GM21515 (cell line): Measurements from ENCODE around the gene DEGS2.

Experiments
- ATAC-seq: cut with Tn5 transposase; IDR thresholded peaks from one replicate; pipeline ENCODE4 v1.9.1; 2021; ENCODE audit not compliant: unreplicated experiment

Gene DEGS2

DNA sequence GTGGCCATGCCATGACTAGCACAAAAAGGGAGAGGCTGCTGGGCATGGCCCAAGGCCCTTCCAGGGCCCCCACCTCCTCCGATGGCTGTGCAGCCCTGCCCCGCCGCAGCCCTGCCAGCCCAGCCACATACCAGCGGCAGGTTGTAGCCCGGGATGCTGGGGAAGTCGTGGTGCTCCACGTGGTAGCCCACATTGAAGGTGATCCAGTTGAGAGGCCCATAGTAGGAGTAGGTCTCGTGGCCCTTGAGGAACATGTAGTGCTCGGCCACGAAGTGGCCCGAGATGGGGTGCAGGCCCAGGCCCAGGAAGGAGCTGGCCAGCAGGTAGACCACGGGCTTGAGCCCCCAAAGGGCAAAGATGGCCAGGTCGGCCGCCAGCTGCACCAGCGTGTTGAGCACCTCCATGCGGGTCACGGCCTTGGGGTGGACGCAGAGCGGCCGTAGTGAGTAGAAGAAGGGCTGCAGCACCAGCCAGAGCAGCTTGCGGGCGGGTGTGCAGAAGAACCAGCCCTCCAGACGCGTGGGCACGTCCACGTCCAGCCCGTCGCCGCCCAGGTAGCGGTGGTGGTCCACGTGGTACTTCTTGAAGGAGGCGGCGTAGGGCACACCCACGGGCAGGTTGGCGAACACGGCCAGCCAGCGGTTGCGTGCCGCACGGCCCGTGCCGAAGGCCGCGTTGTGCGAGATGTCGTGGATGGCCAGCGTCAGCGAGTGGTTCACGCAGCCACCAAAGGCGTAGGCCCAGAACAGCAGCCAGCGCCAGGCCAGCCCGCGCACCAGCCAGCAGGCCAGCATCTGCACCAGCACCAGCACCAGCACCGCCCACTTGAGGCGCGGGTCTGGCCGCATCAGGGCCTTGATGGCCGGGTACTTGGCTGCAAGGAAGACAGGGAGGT is 10.4 kb downstream of the DEGS2 start:
- no peak for ATAC-seq

DNA sequence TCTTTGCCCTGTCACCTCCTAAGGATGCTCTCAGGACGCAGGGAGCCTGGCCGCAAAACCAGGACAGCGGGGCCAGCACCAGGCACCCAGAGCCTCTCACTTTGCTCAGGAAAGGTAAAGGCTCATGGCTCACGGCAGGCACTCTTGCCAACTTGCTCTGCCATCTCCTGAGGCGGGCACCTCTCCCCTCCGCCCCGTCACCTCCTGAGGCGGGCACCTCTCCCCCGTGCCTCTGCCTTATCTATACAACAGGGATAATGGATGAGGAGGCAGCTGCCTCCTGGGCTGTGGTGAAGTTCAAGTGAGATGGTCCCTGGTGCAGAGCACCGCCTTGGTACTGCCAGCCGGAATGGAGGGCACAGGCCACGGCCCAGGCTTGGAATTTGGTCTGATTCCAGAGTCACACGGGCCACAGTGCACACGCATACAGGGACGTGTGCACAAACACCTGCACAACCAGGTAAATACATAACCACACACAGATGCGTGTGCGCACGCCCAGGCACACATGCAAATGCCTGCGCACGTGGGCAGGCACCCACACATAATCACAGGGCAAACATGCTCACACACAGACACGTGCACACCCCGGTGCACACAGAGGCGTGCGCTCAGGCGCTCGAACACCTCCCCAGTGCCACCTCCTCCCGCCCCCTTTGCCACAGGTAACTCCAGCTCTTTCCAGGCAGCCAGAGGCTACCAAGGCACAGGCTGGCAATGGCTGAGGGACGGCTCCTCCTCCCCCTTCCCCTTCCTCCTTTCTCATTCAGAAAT is 11.6 kb downstream of the DEGS2 start:
- ATAC-seq, result no peak

DNA sequence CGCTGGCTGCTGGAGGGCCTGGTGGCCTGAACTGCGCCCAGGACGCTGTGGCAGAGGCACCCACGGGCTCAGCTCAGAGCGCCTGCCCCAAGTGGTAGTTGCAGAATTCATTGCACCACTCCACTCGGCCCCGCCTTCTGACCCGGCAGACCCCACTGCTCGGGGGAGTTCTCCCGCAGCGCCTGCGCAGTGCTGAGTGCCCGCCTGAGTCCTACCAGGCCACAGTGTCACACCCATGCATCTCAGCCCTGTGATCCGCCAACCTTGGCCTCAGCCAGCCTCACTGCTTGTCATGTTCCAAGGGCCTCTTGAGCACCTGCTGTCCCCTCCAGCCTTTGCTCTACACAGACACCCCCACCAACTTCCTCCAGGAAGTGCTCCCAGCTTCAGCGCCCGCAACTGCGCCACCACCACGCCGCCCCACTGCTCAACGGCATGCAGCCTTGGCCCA is 12.2 kb downstream of the DEGS2 start:
- ATAC-seq, result no peak

DNA sequence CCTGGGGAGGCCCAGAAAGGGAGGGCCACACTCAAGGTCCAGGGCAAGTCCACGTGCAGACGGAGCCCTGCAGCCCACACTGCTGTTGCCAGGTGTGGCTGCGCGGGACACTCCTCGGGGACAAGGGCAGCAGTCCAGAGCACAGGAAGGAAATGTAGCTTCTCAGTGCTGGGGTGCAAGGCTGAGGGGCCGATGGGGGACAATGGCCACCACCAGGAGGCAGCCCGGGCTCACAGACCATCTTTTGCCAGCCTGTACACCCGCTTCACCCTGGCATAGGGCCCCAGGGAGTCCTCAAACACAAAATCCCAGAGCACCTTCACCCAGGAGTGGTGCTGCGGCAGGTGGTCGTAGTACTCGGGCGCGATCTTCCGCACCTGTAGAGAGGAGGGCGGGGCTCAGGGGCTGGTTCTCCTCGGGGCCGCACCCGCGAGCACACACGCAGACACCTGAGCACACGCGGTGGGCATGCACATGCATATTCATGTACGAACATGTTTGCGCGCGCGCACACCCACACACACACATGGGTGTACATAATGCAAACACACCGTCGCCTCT is 12.8 kb downstream of the DEGS2 start:
- ATAC-seq, result no peak

GRCh38 chr14:100145682-100146464 is 13.6 kb downstream of the DEGS2 start:
- ATAC-seq, result no peak

DNA sequence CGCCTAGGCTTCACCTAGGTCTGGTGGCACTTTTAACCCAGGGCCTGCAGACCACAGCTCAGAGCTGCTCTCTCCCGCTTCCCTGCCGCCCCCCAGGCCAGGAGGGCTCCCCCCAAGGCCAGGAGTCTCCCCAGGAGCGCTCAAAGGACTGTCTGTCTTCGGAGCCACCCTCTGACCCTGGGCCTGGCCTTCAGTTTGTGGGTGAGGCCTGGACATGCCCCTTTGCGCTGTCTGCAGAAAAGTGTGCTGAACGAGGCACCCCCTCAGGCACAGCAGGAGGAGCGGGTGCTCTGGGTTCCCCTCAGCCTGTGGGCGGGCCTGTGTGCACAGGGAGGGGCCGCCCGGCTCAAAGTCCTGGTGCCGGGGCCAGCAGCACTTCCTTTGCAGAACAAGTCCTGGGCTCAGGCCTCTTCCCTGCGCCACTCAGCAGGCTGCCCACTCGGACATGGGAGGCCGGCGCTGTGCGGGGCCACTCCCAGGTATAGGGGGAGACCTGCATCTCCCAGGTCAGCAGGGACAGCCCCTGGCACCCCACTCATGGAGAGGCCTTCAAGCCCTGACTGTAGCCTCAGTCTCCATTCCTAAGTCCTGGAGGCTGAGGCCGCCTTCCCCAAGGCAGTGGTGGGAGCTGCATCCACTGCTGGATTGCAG is 14.3 kb downstream of the DEGS2 start:
- ATAC-seq, result no peak

GRCh38 chr14:100144645-100144995 is 14.8 kb downstream of the DEGS2 start:
- no peak for ATAC-seq

GRCh38 chr14:100143934-100144333 is 15.5 kb downstream of the DEGS2 start:
- ATAC-seq, result no peak

DNA sequence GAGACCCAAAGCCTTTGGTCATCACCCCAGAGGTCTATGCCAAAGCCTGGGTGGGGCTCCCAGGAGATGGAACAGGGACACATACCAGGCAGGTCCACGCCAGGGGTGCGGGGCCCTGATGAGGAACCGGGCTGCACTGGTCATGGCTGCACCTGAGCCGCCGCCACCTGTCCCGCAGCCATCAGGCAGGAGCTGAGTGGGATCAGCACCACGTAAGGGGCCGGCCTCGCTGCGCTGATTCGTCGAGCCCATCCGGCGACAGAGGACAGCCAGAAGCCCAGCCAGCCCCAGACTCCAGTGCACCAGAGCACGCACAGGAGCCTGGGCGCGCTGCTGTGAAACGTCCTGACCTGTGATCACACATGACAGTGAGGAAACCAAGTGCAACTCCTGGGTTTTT is 15.9 kb downstream of the DEGS2 start:
- ATAC-seq, result no peak

GRCh38 chr14:100142073-100143040 is 17.1 kb downstream of the DEGS2 start:
- no peak for ATAC-seq

DNA sequence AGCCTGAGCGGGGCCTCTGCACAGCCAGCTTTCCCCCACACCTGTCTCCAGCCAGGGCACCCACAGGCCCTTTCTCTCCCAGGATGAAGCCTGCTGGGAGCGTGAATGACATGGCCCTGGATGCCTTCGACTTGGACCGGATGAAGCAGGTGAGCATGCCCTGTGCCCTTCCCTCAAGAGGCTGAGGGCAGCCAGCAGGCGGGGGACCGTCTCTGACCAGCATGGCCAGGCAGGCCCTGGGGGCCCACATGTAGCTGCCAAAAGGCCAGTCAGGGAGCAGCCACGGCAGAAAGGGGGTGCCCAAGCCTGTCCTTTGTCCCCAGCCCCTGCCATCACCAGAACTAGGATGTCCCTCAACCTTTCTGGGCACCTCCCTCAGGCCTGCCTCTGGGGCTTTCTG is 18.3 kb downstream of the DEGS2 start:
- ATAC-seq, result no peak

DNA sequence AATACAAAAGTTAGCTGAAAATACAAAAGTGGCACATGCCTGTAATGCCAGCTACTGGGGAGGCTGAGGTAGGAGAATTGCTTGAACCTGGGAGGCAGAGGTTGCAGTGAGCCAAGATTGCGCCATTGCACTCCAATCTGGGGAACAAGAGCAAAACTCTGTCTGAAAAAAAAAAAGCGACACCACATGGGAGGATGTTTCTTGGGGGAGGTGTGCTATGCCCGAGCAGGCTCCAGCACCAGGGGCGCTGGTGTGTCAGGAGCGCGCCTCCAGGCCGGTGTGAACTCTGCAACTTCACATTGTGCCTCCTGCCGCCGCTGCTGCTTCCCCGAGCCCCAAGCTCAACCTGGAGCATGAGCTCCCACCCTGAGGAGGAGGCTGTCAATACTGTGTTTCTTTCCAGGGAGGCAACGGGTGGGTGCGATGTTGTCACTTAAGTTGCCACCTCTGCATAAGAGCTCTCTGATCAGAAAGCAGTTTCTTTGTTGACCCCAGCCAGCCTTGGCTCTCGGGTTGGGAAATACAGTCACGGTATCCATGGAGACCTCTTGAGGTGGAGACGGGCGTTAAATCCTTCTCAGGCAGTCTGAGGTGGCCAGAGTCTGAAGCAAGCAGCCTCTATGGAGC is 18.9 kb downstream of the DEGS2 start:
- ATAC-seq, result no peak

- no peak for ATAC-seq
Observed at GRCh38 chr14:100138955-100139354, 20.5 kb downstream of the DEGS2 start.

DNA sequence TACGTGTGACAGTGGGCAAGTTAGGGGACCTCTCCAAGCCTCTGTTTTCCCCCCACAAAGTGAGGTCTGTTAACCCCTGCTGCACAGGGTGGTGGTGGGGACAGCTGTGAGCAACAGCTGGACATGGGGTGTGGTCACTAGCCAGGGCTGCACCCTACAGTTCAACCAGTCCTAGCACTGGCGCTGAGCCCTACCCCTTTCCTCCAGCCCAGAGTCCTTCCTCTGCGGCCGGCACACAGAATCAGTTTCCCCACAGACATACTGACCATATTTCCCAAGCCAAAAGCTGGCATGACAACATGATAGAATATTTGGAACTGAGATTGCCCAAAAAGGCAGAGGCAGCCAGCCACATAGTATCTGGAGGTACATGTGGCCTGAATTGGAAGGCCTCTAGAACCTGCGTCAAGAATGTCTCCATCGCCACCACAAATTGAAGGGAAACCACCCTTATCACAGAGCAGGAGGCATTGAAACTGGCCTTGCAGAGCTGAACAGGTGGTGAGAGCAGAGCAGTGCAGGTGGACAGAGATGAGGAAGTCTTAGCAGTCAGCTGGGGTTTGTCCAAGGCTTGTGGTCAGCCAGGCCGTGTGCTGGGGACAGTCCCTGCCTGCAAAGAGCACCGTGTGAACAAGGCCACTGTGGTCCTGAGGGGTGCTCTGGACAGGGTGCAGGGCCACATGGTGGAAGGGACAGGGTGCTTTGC is 21.2 kb downstream of the DEGS2 start:
- ATAC-seq, result no peak

- ATAC-seq, result no peak
Observed at GRCh38 chr14:100137173-100137572, 22.3 kb downstream of the DEGS2 start.

DNA sequence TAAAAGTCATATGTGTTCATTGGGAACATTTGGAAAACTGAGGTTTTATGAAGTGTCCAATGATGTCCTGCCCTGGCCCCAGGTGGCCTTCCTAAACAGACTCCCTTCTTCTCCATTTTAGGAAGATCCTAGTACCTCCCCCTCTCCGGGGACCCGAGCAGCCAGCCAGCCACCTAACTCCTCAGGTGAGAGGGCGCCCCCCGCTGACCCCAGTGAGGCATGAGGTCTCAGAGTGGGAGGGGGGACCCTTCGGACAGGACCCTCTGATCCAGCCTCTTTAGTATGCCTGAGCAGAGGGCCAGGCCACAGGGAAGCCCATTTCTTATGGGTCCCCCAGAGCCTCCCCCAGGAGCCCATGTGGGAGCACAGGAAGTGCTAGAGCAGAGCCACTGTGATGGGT is 23.7 kb downstream of the DEGS2 start:
- ATAC-seq, result no peak

DNA sequence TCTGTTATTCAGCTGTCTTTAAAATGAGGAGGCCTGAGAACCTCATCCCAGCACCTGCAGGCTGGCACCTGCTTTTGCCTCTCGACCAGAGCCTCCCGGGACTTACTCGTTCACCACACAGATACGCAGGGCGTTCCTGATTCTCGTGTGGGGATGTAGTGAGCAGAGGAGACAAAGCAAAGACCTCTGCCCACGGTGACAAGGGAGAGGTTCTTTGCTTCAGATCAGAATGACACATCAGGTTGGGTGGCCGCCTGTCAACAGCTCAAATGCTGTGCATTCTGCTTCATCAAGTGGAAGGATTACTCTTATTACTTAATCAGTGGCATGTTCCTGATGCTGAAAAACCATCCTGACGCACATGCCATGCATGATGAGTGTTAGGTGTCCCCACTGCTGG is 24.4 kb downstream of the DEGS2 start:
- no peak for ATAC-seq

DNA sequence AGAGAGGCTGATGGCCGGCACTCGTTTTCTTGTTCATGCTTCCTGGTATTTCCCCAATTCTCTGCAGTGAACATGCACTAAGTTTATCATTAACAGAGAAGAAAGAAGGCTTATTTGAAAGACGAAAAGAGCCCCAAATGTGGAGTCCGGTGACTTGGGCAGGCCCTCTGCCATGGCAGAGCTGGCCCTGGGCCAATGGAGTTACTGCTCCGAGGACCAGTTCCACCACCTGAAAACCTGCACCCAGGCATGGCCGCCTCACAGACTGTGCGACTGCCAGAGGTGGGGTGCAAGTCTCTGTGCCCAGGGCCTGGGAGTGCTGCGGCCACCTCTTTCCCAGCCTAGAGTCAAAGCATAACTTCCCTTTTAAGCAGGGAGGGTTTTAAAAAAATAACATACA is 24.9 kb downstream of the DEGS2 start:
- no peak for ATAC-seq
